Effector CD8-positive, alpha-beta T cell (primary cell): ENCODE measurements around the gene HOXD3.

Source experiments
- DNase-seq: peaks from one replicate; lab custom pipeline; 2025; lab: John Stamatoyannopoulos, UW

The HOXD3 gene

DNA sequence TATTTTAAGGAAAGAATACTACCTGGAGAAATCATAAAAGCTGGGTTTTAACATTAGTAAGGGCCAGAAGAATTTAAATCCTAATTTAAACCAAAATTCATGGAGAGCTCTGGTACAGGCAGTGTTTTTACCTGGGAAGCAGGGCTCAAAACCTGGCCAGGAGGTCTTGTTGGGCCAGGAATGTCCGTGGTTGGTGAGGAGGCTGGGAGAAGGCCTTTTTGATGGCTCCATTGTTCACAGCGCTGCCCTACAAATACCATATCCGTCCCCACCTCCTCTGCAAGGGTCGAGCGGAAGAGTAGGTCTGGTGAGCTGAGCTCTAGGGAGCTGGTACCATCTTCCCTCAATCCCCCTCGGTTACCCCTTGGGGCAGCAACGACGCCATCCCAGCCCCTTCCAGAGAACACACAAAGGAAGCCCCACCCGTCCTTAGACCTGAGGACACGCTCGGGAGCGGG, 20.5 kb downstream of the HOXD3 start:
- no peak for DNase-seq

DNA sequence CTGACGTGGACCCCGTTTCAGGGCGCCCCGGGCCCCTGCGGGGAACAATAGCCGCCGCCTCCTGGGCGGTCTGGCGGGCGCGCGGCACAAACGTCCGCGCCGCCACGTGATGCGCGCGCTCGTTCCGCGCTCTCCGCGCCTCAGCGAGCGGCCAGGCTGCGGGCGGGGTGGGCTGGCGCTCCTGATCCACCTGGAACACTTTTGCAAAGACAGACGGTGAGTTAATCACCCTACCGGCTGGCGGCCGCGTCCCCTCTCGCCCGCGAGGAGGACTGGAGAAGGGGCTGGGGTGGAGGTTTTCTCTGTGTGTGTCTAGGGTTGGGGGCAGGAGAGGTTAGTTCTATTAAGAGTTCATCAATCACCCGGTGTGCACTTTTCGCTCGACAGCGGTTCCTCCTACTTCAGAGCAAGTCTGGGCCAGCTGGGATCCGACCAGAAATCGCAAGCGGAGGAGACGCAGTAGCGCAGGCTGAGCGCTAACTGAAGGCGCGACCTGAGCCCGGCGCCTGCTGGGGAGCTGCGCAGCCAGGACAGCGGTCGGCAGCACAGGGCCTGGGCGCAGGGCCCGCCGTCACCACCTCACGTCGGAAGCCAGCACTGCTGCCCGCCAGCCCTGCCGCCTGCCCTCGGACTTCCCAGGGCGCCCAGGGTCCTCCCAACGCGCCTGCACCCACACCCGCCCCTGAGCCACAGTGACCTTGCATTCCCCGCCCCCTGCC, 21.1 kb downstream of the HOXD3 start:
- DNase-seq: no peak

DNA sequence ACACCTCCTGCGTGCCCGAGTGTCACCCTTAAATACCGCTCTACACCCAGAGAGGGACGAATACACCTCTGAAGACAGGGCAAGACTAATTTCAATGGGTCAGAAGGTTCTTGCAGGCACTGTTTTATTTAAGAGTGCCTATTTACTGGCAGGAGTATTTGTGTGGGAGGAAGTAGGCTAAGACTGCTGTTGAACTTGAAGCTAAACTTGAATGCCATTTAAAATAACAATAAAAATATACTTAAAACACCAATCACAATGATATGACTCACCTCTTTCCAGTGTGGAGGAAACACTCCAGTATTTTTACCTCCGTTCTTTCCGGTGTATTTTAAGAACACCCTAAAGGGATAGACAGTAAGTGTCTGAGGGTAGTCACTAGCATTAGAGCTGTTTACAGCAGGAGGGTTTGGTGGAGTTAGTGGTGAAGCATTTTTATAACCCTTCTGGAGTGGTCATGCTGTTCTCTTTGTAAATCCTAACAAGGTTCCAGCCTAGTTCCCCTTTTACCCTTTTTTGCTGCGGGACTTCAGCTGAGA, 21.7 kb downstream of the HOXD3 start:
- no peak for DNase-seq

DNA sequence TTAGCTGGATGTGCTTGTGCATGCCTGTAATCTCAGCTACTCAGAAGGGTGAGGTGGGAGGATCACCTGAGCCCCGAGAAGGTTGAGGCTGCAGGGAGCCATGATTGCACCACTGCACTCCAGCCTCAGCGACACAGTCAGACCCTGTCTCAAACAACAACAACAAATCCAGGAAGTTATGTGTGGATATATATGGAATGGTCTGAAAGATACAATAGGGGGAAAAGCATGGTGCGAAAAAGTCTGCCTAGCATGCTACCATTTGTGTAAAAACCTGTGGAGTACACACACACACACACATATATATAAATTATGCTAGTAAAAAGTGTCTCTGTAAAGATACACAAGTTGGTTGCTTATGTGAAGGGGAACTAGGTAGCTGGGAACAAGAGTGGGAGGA, 24.4 kb downstream of the HOXD3 start:
- DNase-seq: no peak

DNA sequence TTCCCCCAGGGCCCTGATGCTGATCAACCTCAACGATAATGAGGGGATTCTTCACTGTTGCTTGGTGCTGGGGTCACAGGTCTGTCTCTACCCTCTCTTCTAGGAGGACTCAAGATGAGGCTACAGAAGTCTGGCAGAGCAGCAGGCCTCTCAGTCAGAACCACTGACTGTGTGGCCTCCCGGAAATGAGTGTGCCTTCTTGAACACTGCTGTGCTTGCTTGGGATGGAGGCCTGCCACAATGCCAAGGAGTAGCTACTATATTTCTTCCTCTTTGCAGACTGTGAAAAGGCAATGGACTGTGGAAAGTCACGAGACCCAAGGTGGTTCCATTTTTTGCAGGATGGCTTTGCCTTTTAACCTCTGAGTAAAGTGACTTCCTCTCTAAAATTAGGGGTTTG, 25.6 kb downstream of the HOXD3 start:
- no peak for DNase-seq

DNA sequence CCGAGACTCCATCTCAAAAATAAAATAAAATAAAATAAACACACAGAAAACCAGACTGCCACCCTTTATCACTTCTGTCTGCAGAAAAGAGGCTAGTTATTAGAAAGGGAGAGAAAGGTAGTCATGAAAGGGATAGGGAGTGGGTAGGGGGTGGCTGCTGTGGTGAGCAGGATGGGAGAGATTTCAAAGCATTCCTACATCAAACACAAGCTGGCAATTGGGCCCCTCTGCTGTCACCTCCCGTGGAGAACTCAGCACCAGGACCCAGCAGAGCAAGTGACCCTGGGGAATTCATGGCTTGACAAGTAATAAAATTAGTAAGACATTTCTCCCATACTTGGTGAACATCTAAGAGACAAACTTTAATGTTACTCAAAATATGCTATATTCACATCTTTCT, 27.6 kb downstream of the HOXD3 start:
- DNase-seq: no peak

DNA sequence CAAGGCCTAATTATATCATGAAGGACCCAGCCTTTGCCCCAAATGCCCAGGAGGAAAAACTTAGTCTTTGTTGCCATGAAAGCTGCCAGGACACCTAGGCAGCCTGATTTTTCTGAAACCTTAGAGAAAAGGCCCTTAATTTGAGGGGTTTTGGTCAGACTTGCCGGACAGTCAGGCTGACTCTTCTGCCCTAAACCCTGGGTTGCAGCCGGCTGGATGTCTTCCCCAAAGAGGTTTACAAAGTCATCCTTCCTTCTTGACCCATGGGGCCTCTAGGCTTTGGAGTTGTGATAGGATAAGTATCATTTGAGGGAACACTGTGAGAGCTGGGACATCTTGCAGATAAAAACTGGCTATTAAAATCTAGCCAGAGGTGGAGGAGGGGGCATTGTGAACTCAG, 28.9 kb downstream of the HOXD3 start:
- DNase-seq: no peak

DNA sequence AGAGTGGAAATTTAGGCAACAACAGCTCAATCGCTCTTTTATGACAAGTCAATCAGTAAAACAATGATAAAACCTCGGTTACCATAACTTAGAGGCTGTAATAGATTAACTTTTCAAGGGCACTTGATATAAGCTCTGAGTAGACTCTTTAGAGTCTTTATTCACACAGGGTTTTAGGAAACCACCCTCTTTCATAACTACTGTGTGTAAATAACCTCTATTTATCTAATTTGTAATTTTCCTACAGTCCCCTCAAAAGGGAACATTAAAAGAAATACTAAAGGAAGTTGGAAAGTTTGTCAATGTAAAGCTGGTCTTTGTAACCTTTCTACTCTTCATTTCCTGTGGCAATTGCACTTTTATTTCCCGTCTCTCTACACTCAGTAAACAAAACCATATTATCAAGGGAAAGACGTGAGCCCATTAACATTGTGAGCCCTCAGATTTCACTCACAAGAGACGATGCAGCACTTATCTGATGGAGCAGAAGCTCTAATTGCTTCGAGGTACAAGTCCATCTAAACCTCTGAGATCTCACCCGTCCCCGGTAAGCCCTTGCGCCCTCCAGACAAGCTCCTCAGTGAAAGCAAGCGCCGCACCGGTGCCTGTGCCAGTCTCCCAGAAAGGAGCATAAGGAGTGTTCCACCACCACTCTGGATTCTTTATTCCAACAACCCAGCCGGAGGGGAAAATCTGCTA, 30.2 kb downstream of the HOXD3 start:
- DNase-seq: no peak

DNA sequence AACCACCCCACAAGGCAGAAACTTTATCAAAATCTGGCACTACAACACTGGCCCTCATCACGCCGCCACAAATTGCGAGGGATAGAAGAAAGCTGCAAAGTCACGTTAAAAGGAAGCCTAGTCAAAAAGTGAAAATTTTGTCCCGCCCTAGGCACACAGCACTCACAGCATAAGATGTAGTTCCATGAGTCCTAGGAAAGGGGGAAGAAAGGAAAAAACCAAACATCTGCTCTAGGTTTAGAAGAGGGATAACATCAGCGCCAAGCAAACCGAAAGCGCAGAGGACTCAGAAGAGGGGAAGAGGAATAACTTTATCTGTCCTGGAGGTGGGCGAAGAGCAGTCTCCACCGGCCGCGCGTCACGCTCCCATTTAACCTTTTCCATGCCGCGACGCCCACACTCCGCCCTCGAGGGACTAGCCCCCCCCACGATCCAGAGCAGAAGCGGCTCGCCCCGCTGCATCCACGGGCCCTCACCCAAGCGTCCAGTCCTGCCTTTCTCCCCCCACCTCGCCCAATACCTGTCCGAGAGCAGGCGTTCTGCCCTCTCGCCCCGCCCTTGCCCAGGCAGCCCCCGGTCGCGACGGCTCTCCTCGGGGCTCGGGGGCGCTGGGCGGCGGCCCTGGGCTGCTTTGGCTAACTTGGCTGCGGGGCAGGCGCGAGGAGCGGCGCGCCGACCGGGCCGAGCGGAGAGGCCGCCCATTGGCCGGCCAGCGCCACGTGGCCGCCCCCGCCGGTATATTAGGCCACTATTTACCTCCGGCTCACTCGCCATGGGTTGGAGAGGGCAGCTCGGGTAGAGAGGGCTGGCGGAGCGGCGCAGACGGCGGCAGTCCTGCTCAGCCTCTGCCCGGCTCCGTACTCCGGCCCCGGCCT, 31.0 kb downstream of the HOXD3 start, which contains the start of gene HOXD1:
TSS of gene HOXD1 (plus strand) at position 770 of the 875 bp plus-strand sequence. CDS start 134 bp downstream, outside the sequence.
- no peak for DNase-seq

DNA sequence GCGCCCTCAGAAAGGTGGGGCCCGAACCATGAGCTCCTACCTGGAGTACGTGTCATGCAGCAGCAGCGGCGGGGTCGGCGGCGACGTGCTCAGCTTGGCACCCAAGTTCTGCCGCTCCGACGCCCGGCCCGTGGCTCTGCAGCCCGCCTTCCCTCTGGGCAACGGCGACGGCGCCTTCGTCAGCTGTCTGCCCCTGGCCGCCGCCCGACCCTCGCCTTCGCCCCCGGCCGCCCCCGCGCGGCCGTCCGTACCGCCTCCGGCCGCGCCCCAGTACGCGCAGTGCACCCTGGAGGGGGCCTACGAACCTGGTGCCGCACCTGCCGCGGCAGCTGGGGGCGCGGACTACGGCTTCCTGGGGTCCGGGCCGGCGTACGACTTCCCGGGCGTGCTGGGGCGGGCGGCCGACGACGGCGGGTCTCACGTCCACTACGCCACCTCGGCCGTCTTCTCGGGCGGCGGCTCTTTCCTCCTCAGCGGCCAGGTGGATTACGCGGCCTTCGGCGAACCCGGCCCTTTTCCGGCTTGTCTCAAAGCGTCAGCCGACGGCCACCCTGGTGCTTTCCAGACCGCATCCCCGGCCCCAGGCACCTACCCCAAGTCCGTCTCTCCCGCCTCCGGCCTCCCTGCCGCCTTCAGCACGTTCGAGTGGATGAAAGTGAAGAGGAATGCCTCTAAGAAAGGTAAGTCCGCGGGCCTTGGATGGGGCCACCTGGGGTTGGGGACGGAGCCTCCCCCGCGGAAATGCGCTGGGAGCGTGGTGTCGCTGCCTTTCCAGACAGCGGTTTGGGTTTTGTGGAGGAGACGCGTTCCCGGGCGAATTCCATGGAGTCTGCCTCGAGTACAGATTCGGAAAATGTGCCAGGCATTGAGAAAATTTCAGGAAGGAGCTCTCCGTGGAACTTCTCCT, 31.9 kb downstream of the HOXD3 start:
- DNase-seq: no peak

DNA sequence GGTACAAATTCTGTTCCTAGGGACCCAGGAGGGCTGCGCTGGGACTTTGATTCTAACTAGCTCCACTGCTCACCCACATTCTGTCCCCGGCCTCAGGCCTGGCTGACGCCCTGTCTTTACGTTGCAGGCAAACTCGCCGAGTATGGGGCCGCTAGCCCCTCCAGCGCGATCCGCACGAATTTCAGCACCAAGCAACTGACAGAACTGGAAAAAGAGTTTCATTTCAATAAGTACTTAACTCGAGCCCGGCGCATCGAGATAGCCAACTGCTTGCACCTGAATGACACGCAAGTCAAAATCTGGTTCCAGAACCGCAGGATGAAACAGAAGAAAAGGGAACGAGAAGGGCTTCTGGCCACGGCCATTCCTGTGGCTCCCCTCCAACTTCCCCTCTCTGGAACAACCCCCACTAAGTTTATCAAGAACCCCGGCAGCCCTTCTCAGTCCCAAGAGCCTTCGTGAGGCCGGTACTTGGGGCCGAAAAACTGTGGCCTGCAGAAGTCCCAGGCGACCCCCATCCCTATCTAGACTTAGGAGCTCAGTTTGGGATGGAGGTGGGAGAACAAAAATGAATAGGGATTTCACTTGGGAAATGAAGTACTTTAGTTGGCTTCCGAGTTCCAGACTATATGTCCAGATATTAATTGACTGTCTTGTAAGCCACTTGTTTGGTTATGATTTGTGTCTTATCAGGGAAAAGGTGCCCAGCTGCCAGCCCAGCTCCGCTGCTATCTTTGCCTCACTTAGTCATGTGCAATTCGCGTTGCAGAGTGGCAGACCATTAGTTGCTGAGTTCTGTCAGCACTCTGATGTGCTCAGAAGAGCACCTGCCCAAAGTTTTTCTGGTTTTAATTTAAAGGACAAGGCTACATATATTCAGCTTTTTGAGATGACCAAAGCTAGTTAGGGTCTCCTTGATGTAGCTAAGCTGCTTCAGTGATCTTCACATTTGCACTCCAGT, 32.9 kb downstream of the HOXD3 start:
- no peak for DNase-seq

DNA sequence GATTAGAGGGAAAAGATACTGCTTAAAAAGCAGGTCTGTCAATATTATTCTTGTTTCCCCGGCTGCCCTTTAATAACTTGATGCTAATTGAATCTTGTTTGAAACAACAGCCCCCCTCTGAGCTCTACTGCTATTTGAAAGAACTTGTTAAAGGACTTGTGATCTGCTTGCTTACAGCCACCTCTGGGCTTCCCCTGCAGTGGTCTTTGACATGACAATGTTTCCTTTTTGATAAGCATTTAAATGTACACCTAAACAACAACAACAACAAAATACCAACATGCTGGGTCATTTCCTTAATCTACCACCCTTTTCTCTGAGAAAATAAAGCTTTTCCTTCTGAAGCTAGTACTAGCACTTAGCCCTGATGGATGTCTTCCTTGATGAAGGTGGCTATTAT, 35.2 kb downstream of the HOXD3 start:
- DNase-seq: no peak

DNA sequence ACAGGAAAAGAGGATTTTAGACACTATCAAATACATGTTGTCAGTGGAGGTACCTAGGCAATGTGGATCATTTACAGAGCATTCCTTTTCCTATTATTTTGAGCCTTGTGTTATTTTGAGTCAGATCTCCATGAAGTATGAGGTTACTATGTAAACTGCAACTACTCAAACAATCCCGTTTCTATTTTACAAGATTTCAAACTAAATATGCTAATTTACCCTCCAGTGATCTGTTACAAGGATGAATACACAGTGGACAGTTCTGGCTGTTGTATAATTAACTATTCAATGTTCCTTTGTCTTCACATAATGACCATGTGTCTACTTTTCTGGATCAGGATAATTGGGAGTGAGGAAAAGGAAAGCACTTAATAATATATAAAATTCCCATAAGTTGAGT, 35.9 kb downstream of the HOXD3 start:
- DNase-seq: no peak

DNA sequence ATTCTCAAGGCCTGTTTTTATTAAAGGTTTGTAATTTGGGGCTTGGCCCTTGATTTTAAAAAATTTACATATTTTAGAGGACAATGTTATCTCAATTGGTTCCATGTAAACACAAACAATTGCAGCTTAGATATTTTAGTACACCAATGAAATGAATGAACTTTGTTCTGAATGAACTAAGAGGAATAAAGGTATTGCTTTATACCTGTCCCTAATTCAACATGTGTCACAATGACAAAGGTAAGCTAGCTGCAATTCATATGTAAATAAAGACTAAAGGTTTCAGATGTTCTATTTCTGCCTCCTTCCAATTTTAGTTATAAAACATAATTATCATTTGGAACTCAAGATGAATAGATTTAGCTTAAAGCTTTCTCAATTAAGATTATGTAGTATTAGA, 42.8 kb downstream of the HOXD3 start:
- DNase-seq: no peak

DNA sequence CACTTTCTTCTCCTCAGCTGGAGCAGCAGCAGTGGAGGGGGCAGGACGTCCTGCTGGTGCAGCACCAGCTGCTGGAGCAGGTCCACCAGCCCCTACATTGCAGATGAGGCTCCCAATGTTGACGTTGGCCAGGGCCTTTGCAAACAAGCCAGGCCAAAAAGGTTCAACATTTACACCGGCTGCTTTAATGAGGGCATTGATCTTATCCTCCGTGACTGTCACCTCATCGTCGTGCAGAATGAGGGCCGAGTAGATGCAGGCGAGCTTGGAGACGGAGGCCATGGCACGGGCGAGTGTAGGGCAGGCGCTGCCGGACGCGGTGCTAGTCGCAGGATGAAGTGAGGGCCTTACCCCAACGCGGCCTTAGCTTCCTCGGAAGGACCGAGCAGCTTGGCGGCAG, 43.9 kb downstream of the HOXD3 start:
- no peak for DNase-seq

DNA sequence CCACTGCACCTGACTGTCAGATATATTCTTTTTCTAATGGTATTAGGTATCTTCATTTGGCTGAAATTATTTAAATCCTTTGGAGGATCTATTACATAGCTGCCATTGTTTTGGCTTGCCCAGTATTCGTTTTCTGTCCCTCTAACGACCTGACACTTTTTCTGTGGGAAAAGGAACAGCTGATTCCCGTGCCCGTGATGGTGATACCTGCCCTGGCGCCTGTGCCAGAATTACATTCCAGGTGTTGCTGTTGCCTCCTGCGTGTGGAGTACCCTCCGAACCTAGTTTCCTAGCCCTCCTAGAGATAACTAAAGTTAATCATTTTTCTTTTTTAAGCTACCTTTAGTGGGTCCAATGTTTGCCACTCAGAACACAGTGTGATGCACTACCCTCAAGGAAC, 45.4 kb downstream of the HOXD3 start:
- DNase-seq: no peak

DNA sequence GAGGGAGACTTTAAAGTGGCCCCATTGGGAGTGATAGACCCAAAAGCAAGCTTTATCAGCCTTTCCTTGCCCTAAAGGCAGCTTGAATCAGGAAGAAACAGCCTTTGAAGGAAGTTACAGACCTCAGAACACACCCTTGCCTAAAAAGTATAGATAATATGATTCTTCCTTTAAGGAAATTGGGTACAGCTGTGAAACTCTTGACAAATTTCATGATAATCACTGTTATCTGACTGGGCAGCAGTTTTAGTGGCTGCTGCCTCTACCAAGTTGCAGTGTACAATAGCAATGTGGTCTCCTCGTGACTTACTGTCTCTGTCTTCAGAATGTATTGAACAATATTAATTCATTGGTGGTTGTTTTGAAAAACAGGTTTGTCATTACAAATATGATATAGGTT, 48.0 kb downstream of the HOXD3 start:
- DNase-seq: no peak

DNA sequence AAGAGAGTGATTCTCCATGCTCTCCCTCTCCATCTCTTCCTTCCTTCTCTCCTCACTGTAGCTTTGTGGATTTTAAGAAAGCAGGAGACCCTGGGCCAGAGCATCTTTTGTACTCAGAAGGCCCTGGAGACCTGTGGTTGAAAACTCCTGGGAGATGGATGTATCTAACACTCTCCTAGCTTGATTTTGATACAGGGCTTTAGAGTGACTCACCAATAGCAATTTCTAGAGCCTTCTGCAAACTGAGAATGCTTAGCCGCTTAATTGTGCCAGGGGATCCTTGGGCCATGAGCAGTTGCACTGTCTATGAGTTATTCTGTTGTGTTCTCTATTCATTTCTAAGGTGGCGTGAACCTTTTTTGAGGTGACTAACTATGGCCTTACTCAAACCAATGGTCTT, 49.0 kb downstream of the HOXD3 start:
- DNase-seq: no peak

DNA sequence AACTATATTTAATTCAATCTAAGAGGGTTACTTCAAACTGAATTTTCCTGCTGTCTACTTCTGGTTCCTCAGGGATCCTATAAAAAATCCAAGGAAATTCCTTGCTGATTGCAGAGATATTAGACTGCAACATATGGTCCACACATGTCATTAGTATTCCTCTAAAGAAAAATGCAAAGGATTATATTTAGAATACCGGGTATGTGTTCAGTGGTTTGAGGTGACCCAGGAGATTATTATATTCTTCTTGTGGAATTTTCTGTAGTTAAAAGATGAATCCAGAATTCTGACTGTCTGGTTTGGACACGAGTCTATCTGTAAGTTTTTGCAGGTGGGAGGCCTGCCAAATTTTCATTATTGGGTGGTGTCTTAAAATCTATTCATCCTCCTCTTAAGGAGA, 49.6 kb downstream of the HOXD3 start:
- no peak for DNase-seq

DNA sequence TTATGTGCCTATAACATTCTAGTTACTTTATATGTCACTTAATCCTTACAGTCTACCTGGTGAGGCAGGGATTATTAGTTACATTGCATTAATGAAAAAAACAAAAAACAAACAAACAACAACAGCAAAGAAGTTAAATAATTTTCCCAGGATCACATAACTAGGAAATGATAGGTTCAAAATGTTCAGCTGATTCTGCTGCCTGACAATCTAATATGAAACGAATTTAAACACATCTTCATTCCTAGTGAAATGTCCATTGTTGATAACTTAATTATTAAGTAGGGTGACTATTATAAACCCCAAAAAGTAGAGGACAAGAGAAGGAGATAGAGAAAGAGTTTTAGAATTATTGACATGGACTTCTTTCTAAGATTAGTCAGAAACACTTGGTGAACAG, 54.0 kb downstream of the HOXD3 start:
- DNase-seq: no peak
